Activated B cell treated with CpG ODN at 0.5 μM for 24 hours (primary cell): Measurements from ENCODE around the gene GPR155. TPM values are rescaled to one million over a fixed set of nuclear protein-coding genes. Genes with fewer than 3 reads are reported as not detected.

ENCODE experiments used
- ATAC-seq: fragments of 200-7000 bp; cut with Tn5 transposase; one replicate; pipeline ENCODE4 v1.10.0; 2021; ENCODE audit warnings: low read depth, mild to moderate bottlenecking, moderate library complexity
- CTCF ChIA-PET: fragments of 350-600 bp; sonication (Branson Sonifier 250); formaldehyde crosslinking; loops from one replicate; lab custom pipeline; 2021; ENCODE audit warnings: antibody characterized with exemption; lab: Charles Lee
- POLR2A ChIA-PET: fragments of 350-600 bp; sonication (Branson Sonifier 250); formaldehyde crosslinking; loops from one replicate; lab custom pipeline; 2021; ENCODE audit warnings: antibody characterized with exemption; lab: Charles Lee
- DNase-seq: peaks from one replicate; pipeline ENCODE4 v3.0.0; 2022
- H3K27ac Mint-ChIP-seq: one replicate; pipeline ENCODE4 v1.8.0; 2020; ENCODE audit warnings: mixed read lengths
- H3K27me3 Mint-ChIP-seq: one replicate; pipeline ENCODE4 v1.8.0; 2021; ENCODE audit warnings: mixed read lengths
- H3K36me3 Mint-ChIP-seq: one replicate; pipeline ENCODE4 v1.8.0; 2021; ENCODE audit warnings: low read depth, mixed read lengths
- H3K4me1 Mint-ChIP-seq: one replicate; pipeline ENCODE4 v1.8.0; 2021; ENCODE audit warnings: mixed read lengths
- H3K4me3 Mint-ChIP-seq: one replicate; pipeline ENCODE4 v1.8.0; 2020; ENCODE audit warnings: mild to moderate bottlenecking, mixed read lengths
- H3K9me3 Mint-ChIP-seq: one replicate; pipeline ENCODE4 v1.8.0; 2020; ENCODE audit warnings: mixed read lengths
- intact Hi-C: fragments of 100-400 bp; cut with micrococcal nuclease; formaldehyde crosslinking; loops from one replicate; pipeline ENCODE4 v1.15.1; 2024
- total RNA-seq: library from RNA; stranded (reverse); gene quantifications from 2 replicates; pipeline ENCODE4 v1.2.3, GENCODE V29; 2022
- TF ChIP-seq, protein P1 (sequence below): fragments of 200-600 bp; IDR thresholded peaks from one replicate; pipeline ENCODE4 v1.8.0; 2022; ENCODE audit warnings: antibody characterized with exemption, mild to moderate bottlenecking

Gene GPR155, protein sequence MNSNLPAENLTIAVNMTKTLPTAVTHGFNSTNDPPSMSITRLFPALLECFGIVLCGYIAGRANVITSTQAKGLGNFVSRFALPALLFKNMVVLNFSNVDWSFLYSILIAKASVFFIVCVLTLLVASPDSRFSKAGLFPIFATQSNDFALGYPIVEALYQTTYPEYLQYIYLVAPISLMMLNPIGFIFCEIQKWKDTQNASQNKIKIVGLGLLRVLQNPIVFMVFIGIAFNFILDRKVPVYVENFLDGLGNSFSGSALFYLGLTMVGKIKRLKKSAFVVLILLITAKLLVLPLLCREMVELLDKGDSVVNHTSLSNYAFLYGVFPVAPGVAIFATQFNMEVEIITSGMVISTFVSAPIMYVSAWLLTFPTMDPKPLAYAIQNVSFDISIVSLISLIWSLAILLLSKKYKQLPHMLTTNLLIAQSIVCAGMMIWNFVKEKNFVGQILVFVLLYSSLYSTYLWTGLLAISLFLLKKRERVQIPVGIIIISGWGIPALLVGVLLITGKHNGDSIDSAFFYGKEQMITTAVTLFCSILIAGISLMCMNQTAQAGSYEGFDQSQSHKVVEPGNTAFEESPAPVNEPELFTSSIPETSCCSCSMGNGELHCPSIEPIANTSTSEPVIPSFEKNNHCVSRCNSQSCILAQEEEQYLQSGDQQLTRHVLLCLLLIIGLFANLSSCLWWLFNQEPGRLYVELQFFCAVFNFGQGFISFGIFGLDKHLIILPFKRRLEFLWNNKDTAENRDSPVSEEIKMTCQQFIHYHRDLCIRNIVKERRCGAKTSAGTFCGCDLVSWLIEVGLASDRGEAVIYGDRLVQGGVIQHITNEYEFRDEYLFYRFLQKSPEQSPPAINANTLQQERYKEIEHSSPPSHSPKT
- 2.8 TPM in 2 replicates for total RNA-seq

DNA sequence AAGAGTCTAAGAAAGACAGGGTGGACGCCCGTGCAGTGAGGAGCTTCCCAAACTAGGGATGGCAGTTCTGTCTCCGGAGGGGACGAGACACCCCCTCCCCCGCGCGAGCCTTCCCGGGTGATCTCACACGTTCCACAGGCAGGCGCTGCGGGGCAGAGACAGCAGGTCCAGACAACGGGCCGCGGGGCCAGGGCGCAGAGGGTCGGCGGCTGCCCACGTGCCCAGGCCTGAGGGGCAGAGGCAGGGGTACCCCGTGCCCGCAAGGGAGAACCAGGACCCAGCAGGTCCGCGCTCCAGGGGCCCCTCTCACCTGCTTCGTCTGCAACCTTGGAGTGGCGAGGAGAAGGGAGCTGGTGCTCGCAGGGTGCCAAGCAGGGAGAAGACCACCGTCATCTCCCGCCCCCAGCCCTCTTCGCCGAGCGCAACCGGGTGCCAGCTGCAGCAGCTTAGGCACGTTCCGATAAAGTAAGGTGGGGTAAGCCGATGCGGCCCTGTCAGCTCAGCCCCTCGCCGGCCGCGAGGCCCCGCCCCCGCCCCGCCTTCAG lies at the start of gene GPR155:
TSS of gene GPR155 (minus strand) at position 467 of the 545 bp plus-strand sequence. CDS start 5,073 bp downstream, outside the sequence.
- ATAC-seq (peak; percentile 8), DNase-seq (no peak)
- POLR2A ChIA-PET: interaction anchor here (0.7 to 2.2 kb wide), 8 partner anchors 10 to 148 kb away, joined by 3 to 12 read pairs (median 4); partner anchors contain the start of gene WIPF1
- Mint-ChIP-seq H3K9me3 (no peaks in the 10 kb centered on the region), H3K36me3 (peaks cover 6% of the 10 kb centered on the region), H3K27me3 (no peaks in the 10 kb centered on the region), H3K4me3 (peak within 1 kb of the TSS; percentile 96), H3K27ac (peak within 1 kb of the TSS; percentile 93), H3K4me1 (peaks cover 36% of the 10 kb centered on the region)
- intact Hi-C loops: loop anchor here (1.0 to 5.0 kb wide), 12 partner anchors 8 to 1930 kb away; partner anchors contain the start of genes ATF2, OLA1, PDK1 and SCRN3
- CTCF ChIA-PET: interaction anchor here (0.9 to 5.3 kb wide), 4 partner anchors 16 to 201 kb away, joined by 3 to 27 read pairs (median 3); no protein-coding TSS in a partner anchor
- TF ChIP-seq, protein P1, sequence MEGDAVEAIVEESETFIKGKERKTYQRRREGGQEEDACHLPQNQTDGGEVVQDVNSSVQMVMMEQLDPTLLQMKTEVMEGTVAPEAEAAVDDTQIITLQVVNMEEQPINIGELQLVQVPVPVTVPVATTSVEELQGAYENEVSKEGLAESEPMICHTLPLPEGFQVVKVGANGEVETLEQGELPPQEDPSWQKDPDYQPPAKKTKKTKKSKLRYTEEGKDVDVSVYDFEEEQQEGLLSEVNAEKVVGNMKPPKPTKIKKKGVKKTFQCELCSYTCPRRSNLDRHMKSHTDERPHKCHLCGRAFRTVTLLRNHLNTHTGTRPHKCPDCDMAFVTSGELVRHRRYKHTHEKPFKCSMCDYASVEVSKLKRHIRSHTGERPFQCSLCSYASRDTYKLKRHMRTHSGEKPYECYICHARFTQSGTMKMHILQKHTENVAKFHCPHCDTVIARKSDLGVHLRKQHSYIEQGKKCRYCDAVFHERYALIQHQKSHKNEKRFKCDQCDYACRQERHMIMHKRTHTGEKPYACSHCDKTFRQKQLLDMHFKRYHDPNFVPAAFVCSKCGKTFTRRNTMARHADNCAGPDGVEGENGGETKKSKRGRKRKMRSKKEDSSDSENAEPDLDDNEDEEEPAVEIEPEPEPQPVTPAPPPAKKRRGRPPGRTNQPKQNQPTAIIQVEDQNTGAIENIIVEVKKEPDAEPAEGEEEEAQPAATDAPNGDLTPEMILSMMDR: no peak

DNA sequence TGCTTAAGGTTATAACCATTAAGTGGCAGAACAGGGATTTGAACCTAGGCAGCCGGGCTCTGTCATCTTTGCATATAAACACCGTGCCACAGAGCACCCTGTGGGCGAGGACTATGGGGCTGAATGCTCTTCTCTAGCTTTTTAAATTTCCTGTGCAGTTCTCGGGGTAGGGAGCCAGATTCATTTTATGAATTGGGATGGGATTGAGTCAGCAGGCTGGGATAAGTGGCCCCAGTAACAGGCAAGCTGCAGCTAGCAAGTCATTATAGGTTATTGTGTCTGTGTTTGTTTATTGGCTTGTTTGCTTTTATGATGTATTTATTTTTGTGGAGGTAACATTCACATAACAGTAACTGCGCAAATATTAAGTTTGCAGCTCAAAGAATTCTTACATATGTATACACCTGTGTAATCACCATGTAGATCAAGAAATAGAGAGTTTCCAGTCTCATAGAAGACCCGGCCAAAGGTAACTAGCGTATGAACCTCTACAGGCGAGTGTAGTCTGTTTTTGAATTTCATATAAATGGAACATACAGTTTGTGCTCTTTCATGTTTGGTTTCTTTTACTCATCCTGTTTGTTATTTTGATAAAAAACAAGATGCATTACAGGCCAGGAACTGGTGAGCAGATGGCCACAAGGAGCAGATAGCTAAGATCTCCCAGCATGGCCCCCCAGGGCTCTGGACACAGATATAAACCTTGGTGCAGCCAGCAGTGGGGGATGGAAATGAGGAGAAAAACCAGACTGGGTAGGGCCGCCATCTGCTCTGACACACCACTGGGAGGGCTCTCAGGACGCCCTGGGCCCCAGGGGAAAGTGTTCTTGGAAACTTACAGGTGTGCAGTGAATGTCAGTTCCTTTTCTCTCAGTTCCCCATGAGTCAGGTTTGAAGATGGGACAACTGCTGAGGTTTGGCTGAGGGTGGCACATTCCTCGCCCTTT lies 49.2 kb upstream of the GPR155 start:
- POLR2A ChIA-PET: no interaction called here
- no peaks in the 10 kb centered on the region for H3K36me3 Mint-ChIP-seq
- no peak for DNase-seq
- ATAC-seq: no peak
- H3K4me3 Mint-ChIP-seq: no peak overlapping the region
- H3K9me3 Mint-ChIP-seq: no peaks in the 10 kb centered on the region
- intact Hi-C loops: loop anchor here (2.0 kb wide), 1 partner anchor 17 kb away; no protein-coding TSS in a partner anchor
- no peaks in the 10 kb centered on the region for H3K4me1 Mint-ChIP-seq
- CTCF ChIA-PET: interaction anchor here (2.2 kb wide), 1 partner anchor 11 kb away, joined by 5 read pairs; no protein-coding TSS in a partner anchor
- H3K27me3 Mint-ChIP-seq: peaks cover 7% of the 10 kb centered on the region
- TF ChIP-seq, protein P1: no peak
- H3K27ac Mint-ChIP-seq: no peak overlapping the region

DNA sequence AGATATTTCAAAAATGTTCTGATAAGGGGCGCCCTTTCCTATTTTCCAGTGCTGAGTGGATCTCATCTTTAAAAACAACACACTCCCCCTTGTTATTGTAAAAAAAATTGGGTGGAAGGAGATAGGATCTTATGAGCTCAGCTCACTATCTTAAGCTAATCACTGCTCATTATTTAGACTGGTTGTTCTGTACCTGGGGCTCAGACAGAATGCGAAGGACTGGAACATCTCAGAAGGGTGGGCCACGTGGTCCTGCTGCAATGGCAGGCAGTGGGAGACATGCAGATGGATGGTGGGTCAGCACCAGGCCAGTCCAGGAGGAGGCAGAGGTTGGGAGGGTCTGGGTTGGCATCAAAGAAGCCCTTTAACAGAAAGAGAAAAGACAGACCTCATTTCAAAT lies 48.3 kb upstream of the GPR155 start:
- intact Hi-C loops: no loop called here
- H3K36me3 Mint-ChIP-seq: no peaks in the 10 kb centered on the region
- POLR2A ChIA-PET: no interaction called here

DNA sequence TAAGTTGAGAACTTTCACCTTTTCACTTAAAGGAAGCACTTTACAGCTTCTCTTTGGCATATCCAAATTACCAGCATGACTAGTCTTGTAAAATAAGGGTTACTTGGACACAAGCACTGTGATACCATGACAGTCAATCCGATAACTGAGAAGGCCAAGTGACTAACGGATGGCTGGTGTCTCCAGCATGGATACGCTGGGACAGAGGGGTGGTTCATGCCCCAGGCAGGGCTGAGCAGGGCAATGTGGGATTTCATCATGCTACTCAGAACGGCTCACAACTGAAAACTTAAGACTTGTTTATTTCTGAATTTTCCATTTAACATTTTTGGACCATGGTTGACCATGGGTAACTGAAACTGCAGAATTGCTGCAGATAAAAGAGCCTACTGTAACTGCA lies 43.1 kb upstream of the GPR155 start:
- TF ChIP-seq, protein P1: no peak
- no peak overlapping the region for H3K27ac Mint-ChIP-seq
- H3K9me3 Mint-ChIP-seq: peaks cover 10% of the 10 kb centered on the region
- POLR2A ChIA-PET: no interaction called here
- CTCF ChIA-PET: no interaction called here
- ATAC-seq (no peak), DNase-seq (no peak)
- no peak overlapping the region for H3K4me3 Mint-ChIP-seq
- no peaks in the 10 kb centered on the region for H3K36me3 Mint-ChIP-seq
- H3K27me3 Mint-ChIP-seq: peaks cover 2% of the 10 kb centered on the region
- intact Hi-C loops: no loop called here
- no peaks in the 10 kb centered on the region for H3K4me1 Mint-ChIP-seq

More for the DNA sequence above, 48.3 kb upstream of the GPR155 start:
- H3K9me3 Mint-ChIP-seq: no peaks in the 10 kb centered on the region
- H3K4me1 Mint-ChIP-seq: no peaks in the 10 kb centered on the region
- ATAC-seq (no peak), DNase-seq (no peak)
- H3K27me3 Mint-ChIP-seq: peaks cover 7% of the 10 kb centered on the region
- H3K4me3 Mint-ChIP-seq: no peak overlapping the region
- no peak overlapping the region for H3K27ac Mint-ChIP-seq
- TF ChIP-seq, protein P1: no peak
- CTCF ChIA-PET: interaction anchor here (2.2 kb wide), 1 partner anchor 12 kb away, joined by 5 read pairs; no protein-coding TSS in a partner anchor
